H7 (cell line): ENCODE results near the gene TJP2. TPM values are rescaled to one million over a fixed set of nuclear protein-coding genes. Genes with fewer than 3 reads are reported as not detected.
A peak's percentile ranks its signal among the peaks of the same experiment; 100 is the strongest.

Experiments used
- DNase-seq: peaks from one replicate; pipeline ENCODE4 v3.0.0; 2012
- H3K27me3 ChIP-seq: 2 replicates; pipeline ENCODE4 v1.6.0; 2011; ENCODE audit warnings: mild to moderate bottlenecking, low read length; ENCODE audit not compliant: control insufficient read depth, insufficient read depth
- H3K36me3 ChIP-seq: replicated peaks from 2 replicates; pipeline ENCODE4 v1.5.1; 2011; ENCODE audit warnings: low read length; ENCODE audit not compliant: control insufficient read depth, insufficient read depth
- H3K4me3 ChIP-seq: 2 replicates; pipeline ENCODE4 v1.5.1; 2011; ENCODE audit warnings: low read depth, mild to moderate bottlenecking, control low read depth, low read length, moderate library complexity; ENCODE audit not compliant: insufficient read depth
- total RNA-seq: library from RNA; depleted of rRNA; stranded (reverse); fragments of >200 nt; shearing (Covaris generic); gene quantifications from 2 replicates; pipeline ENCODE4 v1.2.3, GENCODE V29; 2014

Gene TJP2
- total RNA-seq, 1 experiment from 2014 or later = 107 TPM

DNA sequence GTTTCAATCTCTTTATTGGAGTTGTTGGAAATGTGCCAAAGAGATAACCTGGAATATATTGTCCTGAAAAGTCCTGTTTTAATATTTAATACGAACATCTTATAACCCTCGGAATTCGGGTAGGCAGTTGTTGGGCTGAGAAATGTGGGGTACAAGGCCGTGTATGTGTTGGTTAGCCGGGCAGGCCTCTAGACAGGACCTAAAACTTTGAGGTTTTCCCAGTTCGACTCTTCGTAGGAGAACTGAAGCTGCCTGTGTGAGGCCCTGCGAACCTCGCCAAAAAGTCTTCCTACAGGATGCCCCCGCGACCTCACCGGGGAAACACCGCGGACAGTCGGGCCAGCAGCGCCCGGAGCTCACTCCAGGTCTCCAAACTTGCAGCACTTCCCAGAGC is 583 bp upstream of the TJP2 start:
- no peak for DNase-seq
- Histone ChIP-seq H3K27me3 (peaks cover 5% of the 10 kb centered on the region; the same call in 1 of the 2 replicates), H3K4me3 (peak overlapping the region; percentile 69), H3K36me3 (no peaks in the 10 kb centered on the region)

DNA sequence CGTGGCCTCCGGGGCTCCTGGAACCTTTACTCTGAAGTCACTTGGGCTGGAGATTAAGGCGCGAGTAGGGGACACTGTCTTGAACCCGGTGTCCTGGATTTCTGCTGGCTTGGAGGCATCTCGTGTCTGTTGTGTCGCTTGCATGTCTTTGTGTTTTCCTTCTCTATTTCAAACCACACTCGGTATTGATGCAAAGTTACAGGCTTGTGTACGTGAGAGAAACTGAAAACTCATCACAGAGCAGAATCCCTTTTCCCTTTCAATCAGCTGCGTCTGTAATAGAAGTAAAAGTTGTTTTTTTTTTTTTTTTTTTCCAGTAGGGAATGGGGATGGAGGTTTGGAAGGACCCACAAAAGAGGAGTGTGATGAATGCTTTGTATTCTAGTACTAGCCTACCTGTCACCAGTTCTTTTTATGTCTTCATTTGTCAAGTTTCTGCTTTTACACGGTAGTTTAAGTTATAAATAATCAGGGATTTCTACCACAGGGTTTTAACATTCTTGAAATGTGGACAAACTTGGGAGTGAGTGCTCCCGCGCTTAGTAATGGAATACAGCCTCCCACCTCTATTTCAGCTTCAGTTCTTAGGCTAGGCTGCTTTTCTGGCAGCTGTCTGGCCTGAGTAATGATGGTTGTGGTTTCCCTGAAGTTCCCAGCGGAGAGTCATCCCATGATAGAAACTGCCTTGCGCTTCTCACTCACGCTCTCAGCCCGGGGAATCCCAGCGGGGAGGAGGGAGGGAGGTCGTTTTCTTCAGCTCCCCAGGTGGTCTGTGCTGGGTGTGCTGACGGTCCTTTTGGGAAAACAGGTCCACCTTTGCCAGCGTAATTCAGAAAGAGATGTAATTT is 763 bp downstream of the TJP2 start:
- peaks cover 5% of the 10 kb centered on the region; the same call in 1 of the 2 replicates for H3K27me3 ChIP-seq
- no peaks in the 10 kb centered on the region for H3K36me3 ChIP-seq
- peak overlapping the region; percentile 69 for H3K4me3 ChIP-seq
- peak; percentile 70 for DNase-seq

DNA sequence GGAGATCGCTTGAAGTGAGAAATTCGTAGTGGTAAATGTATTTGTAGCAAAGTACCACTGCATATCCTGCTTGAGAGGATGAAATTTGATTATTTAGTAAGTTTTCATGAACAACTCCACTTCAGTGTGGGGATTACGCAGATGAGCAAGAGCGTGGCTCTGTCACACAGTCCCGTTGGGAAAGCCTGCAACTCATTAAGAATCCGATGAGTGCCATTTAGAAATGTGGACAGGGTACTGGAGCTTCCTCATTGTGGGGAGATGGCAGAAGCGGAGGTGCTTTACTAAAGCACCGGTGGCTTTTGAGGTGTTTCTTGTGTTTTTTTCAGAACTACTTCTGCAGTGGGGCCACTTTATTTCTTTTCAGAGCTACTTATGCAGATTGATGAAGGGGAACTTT is 1.4 kb downstream of the TJP2 start:
- Histone ChIP-seq H3K36me3 (no peaks in the 10 kb centered on the region), H3K27me3 (peaks cover 5% of the 10 kb centered on the region; the same call in 1 of the 2 replicates), H3K4me3 (no peak overlapping the region; the same call in 1 of the 2 replicates)
- no peak for DNase-seq

DNA sequence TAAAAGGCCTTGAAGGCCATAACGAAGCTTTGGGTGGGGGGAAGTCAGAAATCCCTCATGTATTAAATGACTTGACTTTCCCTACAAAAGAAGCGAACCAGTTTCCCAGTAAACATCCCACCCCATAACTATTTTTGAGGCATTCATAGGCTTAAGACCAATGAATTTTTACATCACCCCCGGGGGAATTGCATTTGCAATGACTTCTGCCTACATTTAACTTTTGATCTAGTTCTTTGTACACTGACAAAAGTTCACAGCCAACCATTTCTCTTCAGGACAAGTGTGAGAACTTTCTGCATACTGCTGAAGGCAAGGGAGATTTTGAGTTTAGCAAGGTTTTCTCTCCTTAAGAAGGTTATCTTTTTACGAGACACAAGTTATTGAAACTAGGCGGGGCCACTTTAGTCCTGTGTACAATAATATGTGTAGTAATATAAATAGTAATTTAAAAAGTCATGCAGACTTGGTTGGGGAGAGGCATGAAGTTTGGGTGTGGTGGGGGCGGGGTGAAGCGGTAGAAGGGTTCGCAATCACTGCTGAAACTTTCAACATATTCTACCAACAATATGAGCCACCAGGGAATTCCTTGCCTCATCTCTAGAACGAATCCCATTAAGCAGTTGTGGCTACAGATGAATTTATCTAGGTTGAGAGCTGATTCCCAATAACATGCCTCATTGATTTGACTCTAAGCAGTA is 2.5 kb downstream of the TJP2 start:
- no peak for DNase-seq
- H3K4me3 ChIP-seq = no peak overlapping the region
- H3K27me3 ChIP-seq = peaks cover 5% of the 10 kb centered on the region; the same call in 1 of the 2 replicates
- H3K36me3 ChIP-seq = no peaks in the 10 kb centered on the region

DNA sequence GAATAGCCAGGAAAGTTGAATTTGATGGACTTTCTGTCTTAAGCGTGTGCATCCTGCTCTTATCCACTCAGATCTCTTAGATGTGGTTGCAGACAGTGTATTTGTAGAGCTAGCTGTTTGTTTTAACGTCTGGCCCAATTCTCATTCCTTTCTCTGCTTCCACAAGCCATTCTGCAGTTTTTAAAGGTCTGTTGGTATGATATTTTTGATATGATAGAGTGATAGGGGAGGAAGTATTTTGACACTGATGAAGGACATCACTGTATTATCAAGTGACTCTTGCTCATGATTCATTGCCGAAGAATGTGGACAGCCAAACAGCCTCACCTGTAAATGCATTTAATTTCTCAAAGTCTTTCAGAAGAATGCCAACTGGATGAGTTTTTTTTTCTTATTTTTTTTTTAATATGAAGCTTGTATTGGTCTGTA is 4.5 kb downstream of the TJP2 start:
- no peak overlapping the region for H3K4me3 ChIP-seq
- no peaks in the 10 kb centered on the region for H3K36me3 ChIP-seq
- H3K27me3 ChIP-seq = peaks cover 5% of the 10 kb centered on the region; the same call in 1 of the 2 replicates
- DNase-seq = no peak

DNA sequence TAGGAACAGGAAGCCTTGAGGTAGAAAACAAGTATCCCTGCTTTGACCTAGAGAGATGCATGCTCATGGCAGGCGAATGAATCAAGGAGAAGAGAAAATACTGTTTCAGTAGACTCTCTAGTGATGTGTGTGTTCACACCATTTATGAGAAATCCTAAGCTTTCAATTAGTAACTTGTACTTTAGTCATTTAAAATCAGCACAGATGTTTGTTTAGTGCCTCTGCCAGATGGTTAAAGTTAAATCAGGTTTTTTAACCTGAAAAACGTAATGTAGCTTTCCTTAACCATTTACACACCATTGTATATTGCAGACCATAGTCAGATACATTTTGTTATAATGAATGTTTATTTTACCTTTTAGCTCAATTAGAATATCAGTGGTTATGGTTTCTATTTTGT is 5.0 kb downstream of the TJP2 start:
- peaks cover 5% of the 10 kb centered on the region; the same call in 1 of the 2 replicates for H3K27me3 ChIP-seq
- no peak for DNase-seq
- no peaks in the 10 kb centered on the region for H3K36me3 ChIP-seq
- H3K4me3 ChIP-seq = no peak overlapping the region

DNA sequence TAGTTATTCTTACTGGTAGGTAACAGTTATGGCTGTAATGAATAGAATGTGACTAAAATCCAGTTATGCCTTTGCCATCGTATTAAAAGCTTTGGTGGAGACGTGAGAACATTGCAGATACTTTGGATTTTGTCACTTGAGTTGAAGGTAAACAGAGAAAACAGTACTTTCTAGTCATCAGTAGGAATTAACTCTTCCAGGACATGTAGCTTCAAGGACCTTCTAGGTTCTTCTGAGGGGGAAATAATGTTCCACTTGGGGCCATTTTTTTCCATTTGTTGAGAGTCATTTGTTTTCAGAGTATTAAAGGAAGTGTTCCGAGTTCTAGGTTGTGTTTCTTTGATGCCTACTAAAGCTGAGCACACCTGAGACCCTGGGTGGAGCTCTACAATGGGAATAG is 6.1 kb downstream of the TJP2 start:
- Histone ChIP-seq H3K36me3 (no peaks in the 10 kb centered on the region), H3K27me3 (no peaks in the 10 kb centered on the region), H3K4me3 (no peak overlapping the region)
- DNase-seq = no peak

DNA sequence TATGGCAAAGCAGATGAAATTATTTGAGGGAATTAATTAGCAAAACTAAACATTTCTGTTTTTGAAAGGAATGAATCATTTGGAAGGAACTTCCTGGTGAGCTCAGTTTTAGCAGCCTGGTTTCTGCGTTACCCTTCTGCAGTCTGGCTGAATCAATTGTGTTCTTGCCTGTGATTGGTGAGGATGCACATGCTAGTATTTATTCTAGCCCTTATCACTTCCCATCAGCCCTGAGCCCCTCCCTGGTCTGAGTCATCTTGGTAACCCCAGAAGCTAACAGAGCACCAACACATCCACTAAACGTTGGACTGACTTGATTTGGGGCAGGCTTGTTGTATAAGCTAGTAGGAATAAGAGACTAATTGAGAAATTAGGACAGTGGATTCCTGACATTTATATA is 6.6 kb downstream of the TJP2 start:
- Histone ChIP-seq H3K36me3 (no peaks in the 10 kb centered on the region), H3K4me3 (no peak overlapping the region), H3K27me3 (no peaks in the 10 kb centered on the region)
- DNase-seq = no peak

DNA sequence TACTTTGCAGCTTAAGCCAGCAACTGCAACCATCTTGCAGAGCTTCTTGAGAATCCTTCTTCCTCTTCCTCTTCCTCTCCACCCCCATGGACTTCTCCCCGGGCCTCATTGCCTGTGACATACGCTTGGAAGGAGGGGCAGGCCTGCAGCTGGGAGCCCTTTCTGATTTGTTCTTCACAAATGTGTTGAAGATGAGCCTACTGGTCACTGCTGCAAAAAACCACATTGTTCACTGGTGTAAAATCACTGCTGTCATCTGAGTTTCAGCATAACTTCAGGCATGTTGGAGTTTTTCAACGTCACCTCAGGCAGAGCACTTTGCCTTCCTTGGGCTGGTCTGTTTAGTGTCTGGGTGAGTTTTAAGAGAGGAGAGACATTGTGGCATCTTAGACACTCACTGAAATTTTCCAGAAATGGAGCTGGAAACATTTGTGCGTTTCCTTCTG is 7.9 kb downstream of the TJP2 start:
- Histone ChIP-seq H3K36me3 (no peaks in the 10 kb centered on the region), H3K27me3 (no peaks in the 10 kb centered on the region), H3K4me3 (no peak overlapping the region)
- DNase-seq = no peak

DNA sequence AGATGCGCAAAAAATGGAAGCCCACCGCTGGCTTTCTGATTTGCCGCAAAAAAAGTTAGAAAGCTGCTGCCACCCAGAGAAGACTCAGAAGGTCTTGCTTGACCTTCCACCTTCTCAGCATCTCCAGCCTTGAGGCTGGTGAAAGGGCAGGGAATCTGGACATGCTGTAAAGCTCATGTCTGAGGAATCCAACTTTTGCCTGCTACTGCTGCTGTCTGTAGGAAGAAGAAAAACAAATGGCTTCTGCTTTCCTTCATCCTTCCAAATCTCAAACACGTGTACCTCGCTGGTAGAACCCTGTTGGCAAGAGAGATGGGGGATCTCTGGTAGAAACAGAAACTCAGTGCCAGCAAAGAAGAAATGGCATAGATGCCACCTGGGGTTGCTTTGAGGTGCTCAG is 10.2 kb downstream of the TJP2 start:
- H3K36me3 ChIP-seq = no peaks in the 10 kb centered on the region
- no peak for DNase-seq
- no peaks in the 10 kb centered on the region for H3K27me3 ChIP-seq
- H3K4me3 ChIP-seq = no peak overlapping the region

DNA sequence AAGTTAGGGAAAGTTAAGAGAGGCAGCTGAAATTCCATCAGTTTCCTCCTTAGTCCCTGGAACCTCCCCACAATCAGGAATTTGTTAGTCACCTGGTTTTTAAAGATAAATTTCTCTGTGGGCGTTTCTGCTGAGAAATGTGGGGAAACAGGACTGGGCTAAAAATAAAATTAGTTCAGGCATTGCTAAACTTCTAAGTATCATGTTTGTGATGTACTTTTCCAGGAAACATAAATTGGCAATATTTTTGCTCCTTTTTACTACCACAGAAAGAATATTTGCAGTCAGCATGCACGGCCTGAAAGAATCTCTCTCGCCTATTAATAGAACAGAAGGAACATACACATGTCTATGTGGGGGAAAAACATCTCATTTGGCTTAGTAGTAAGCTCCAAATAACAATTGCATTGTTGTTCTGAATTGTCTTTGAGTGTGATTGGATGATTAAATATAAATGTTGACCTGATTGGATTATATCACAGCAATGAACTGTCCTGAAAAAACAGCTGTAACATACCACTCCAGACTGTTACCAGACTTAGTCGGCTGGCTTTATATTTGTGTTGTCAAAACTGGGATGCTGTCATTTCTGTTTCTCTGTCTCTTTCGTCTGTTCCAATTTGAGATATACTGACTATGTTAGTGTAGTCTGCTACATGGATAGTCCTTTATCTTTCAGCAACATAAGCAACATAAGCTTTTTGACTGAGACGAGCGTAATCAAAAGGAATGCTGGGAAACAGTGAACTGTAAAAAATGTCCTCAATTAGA is 12.9 kb downstream of the TJP2 start:
- no peaks in the 10 kb centered on the region for H3K27me3 ChIP-seq
- H3K4me3 ChIP-seq = no peak overlapping the region
- no peak for DNase-seq
- H3K36me3 ChIP-seq = no peaks in the 10 kb centered on the region

DNA sequence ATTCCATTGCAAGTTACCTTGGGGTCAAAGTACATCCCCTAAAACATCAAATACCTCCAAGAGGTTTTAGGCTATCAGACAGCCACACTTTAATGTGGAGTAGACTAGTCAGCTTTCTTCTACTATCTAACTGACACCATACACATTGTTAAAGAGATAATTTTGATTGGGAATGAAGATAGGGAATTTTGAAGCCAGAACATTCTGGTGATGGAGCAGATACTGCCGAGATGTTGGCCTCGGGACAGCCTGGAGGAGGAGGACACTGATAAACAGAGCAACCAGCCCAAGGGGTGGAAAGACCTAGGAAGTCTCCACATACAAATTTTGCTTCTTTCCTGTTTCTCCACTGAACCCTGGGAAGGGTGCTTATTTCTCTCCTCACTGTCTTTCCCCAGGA is 14.9 kb downstream of the TJP2 start:
- no peaks in the 10 kb centered on the region for H3K36me3 ChIP-seq
- no peak for DNase-seq
- no peaks in the 10 kb centered on the region for H3K27me3 ChIP-seq
- no peak overlapping the region for H3K4me3 ChIP-seq

DNA sequence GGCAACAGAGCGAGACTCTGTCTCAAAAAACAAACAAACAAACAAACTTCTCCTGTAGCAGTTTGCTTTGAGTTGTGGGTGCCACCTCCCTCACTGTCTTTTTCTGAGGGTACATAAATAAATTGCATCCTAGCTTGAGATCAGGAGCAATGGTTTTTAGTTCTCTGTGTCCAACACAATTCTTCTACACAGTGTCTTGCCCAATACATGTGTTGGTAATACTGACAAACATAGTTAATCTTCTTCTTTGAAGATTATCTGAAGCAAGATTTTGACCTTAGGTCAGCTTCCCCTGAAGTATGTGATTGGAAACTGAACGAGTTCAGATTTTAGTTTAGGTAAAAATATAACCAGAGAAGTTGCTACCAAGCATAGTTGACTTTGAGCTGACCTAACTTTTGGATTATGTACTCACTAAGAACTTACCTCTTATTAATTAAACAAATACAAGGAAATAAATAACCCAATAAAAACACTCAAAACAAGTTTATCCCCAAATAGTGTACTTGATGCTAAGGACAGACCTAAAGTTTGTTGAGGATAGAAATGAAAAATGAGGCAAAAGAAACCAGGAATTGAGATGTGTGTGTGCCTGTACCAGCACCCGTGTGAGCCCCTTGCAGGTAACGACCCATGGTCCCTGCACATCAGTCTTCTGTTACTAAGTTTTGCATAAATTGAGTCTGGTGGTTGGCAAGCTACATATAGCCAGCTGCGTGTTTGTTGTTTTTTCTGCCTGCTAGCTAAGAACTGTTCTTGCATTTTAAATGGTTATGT is 16.2 kb downstream of the TJP2 start:
- no peaks in the 10 kb centered on the region for H3K27me3 ChIP-seq
- DNase-seq = no peak
- no peak overlapping the region for H3K4me3 ChIP-seq
- no peaks in the 10 kb centered on the region for H3K36me3 ChIP-seq

DNA sequence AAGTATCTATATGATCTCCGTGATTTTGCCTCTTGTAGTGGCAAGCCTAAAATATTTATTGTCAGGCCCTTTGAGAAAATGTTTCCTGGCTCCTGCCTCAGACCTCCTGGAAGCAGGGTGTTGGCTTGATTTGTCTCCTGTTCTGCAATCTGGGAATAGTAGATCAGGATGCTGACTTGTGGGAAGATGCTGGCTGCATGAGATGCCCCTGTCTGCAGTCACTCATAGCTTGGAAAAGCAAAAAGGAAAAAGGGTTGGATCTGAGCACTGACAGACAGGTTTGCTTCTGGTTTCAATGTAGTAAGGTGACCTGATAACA is 16.7 kb downstream of the TJP2 start:
- Histone ChIP-seq H3K36me3 (no peaks in the 10 kb centered on the region), H3K4me3 (no peak overlapping the region), H3K27me3 (no peaks in the 10 kb centered on the region)
- DNase-seq = no peak
